Neural cell (in vitro differentiated cells): ENCODE measurements around the gene D2HGDH. TPM values are rescaled to one million over a fixed set of nuclear protein-coding genes. Genes with fewer than 3 reads are reported as not detected.

Source experiments
- H2AFZ ChIP-seq: fragments of 200-600, 300-800 bp; sonication (generic), shearing (Covaris generic); 2 replicates; pipeline ENCODE4 v1.6.0; 2014; ENCODE audit warnings: low read depth, mild to moderate bottlenecking, antibody characterized with exemption, low read length, moderate library complexity
- H3F3A ChIP-seq: fragments of 200-600 bp; shearing (Covaris generic); 2 replicates; pipeline ENCODE4 v1.6.1; 2016; ENCODE audit warnings: mild to moderate bottlenecking, moderate library complexity, mixed read lengths, antibody characterized with exemption, low read length; ENCODE audit not compliant: insufficient read depth, poor library complexity, severe bottlenecking
- H3K27ac ChIP-seq: fragments of 200-600, 300-800 bp; sonication (generic), shearing (Covaris generic); 2 replicates; pipeline ENCODE4 v1.5.1; 2014; ENCODE audit warnings: mild to moderate bottlenecking, low read length, moderate library complexity
- H3K27me3 ChIP-seq: fragments of 300-800, 200-600 bp; sonication (generic), shearing (Covaris generic); 2 replicates; pipeline ENCODE4 v1.6.0; 2014; ENCODE audit warnings: mild to moderate bottlenecking, low read depth, low read length, moderate library complexity; ENCODE audit not compliant: insufficient read depth
- H3K36me3 ChIP-seq: fragments of 300-800, 200-600 bp; sonication (generic), shearing (Covaris generic); 2 replicates; pipeline ENCODE4 v1.5.1; 2014; ENCODE audit warnings: mild to moderate bottlenecking, antibody characterized with exemption, low read length, moderate library complexity; ENCODE audit not compliant: insufficient read depth
- H3K4me2 ChIP-seq: fragments of 300-800, 200-600 bp; sonication (generic), shearing (Covaris generic); 2 replicates; pipeline ENCODE4 v1.6.0; 2014; ENCODE audit warnings: mild to moderate bottlenecking, low read length
- H3K4me3 ChIP-seq: fragments of 300-800, 200-600 bp; sonication (generic), shearing (Covaris generic); 2 replicates; pipeline ENCODE4 v1.5.1; 2014; ENCODE audit warnings: mild to moderate bottlenecking, low read length, moderate library complexity
- H3K79me2 ChIP-seq: fragments of 200-600 bp; shearing (Covaris generic); replicated peaks from 2 replicates; pipeline ENCODE4 v1.6.0; 2014; ENCODE audit warnings: mild to moderate bottlenecking, low read length, moderate library complexity; ENCODE audit not compliant: insufficient read depth
- H3K9ac ChIP-seq: fragments of 300-800, 200-600 bp; sonication (generic), shearing (Covaris generic); 2 replicates; pipeline ENCODE4 v1.6.1; 2016; ENCODE audit warnings: mild to moderate bottlenecking, low read length, mixed read lengths
- H3K9me2 ChIP-seq: fragments of 200-600 bp; shearing (Covaris generic); 2 replicates; pipeline ENCODE4 v1.6.1; 2016; ENCODE audit warnings: mild to moderate bottlenecking, low read length, mixed read lengths; ENCODE audit not compliant: insufficient read depth
- H3K9me3 ChIP-seq: fragments of 200-600, 300-800 bp; sonication (generic), shearing (Covaris generic); 2 replicates; pipeline ENCODE4 v1.6.1; 2016; ENCODE audit warnings: mild to moderate bottlenecking, mixed run types, low read length, moderate library complexity, mixed read lengths
- H4K20me1 ChIP-seq: fragments of 200-600 bp; shearing (Covaris generic); 2 replicates; pipeline ENCODE4 v1.6.1; 2016; ENCODE audit warnings: mild to moderate bottlenecking, mixed run types; ENCODE audit not compliant: insufficient read depth
- CTCF ChIP-seq: fragments of 450-650 bp; IDR thresholded peaks from 2 replicates; pipeline ENCODE4 v1.5.1; 2014; ENCODE audit warnings: antibody characterized with exemption, mild to moderate bottlenecking, moderate library complexity; ENCODE audit not compliant: poor library complexity, severe bottlenecking
- EP300 ChIP-seq: fragments of 450-650 bp; conservative IDR thresholded peaks from 2 replicates; pipeline ENCODE4 v1.6.1; 2014; ENCODE audit warnings: antibody characterized with exemption, mild to moderate bottlenecking, moderate library complexity; ENCODE audit not compliant: poor library complexity, severe bottlenecking
- EZH2 ChIP-seq: fragments of 200-600, 300-800 bp; shearing (Covaris generic), sonication (generic); IDR thresholded peaks from 2 replicates; pipeline ENCODE4 v1.6.1; 2014; ENCODE audit warnings: antibody characterized with exemption, low read length, borderline replicate concordance, mild to moderate bottlenecking; ENCODE audit not compliant: insufficient read depth, poor library complexity, severe bottlenecking
- MXI1 ChIP-seq: fragments of 450-650 bp; conservative IDR thresholded peaks from 2 replicates; pipeline ENCODE4 v1.6.1; 2014; ENCODE audit warnings: antibody characterized with exemption, mild to moderate bottlenecking; ENCODE audit not compliant: poor library complexity, severe bottlenecking
- POLR2AphosphoS5 ChIP-seq: IDR thresholded peaks from 2 replicates; pipeline ENCODE4 v1.6.1; 2012
- RAD21 ChIP-seq: fragments of 450-650 bp; conservative IDR thresholded peaks from 2 replicates; pipeline ENCODE4 v1.6.1; 2014; ENCODE audit warnings: antibody characterized with exemption, mild to moderate bottlenecking, moderate library complexity
- SMC3 ChIP-seq: fragments of 450-650 bp; conservative IDR thresholded peaks from 2 replicates; pipeline ENCODE4 v1.6.1; 2014; ENCODE audit warnings: antibody characterized with exemption, mild to moderate bottlenecking, moderate library complexity; ENCODE audit not compliant: poor library complexity
- TAF1 ChIP-seq: IDR thresholded peaks from 2 replicates; pipeline ENCODE4 v1.6.1; 2012; ENCODE audit warnings: low read depth
- polyA plus RNA-seq: library from polyadenylated mRNA; depleted of rRNA; stranded (reverse); fragments of >200 nt; gene quantifications from 2 replicates; pipeline ENCODE4 v1.2.3, GENCODE V29; 2014
- TF ChIP-seq, protein P1 (sequence below): IDR thresholded peaks from 2 replicates; pipeline ENCODE4 v1.6.1; 2012; ENCODE audit warnings: borderline replicate concordance

D2HGDH gene
- polyA plus RNA-seq, 1 donor from 2014 or later = 12.6 TPM

DNA sequence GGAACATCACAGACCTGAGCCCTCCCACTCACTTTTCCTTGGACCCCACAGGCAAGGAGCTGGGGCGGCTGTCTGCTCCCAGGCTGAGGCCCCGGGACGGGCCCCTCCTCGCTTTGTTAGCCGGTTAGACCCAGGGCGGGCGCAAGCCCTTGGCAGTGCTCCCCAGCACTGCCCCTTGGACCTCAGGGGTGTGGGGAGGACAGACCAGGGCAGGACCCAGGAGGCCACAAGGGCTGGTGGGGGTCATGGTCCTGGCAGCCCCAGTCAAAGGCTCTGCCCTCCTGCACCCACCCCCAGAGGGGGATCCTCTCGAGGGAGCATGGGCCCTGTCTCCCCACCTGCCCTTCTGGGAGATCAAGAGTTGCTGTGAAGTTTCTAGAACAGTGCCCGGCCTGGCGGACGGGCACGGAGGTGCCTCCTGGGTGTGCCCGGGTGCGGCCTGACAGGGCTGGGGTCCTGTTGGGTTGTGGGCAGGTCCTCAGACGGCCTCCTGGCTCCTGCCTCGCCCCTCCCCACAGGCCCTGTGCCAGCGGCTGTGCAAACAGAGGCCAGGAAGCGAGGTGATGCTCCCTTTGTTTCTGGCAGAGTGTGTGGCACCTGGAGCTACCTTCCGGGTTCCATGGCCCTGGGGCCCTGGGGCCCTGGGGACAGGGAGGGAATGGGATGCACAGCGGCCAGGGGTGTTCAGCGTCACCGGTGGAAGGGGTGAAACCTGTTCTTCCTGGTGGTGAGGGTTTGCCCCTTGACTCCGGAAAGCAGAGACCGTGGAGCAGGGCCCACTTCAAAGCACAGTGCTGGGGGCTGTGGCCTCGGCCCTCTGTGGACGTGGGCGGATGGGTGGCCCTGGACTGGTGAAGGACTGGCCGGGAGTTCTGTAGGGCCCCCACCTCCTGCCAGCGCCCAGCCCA is 39.3 kb downstream of the D2HGDH start:
- H3K4me3 ChIP-seq = no peak overlapping the region
- H3F3A ChIP-seq = no peaks in the 10 kb centered on the region
- no peaks in the 10 kb centered on the region for H4K20me1 ChIP-seq
- H3K9me3 ChIP-seq = no peaks in the 10 kb centered on the region
- H2AFZ ChIP-seq = no peak overlapping the region
- no peaks in the 10 kb centered on the region for H3K36me3 ChIP-seq
- no peak for TF ChIP-seq EZH2
- no peak for TF ChIP-seq SMC3
- TF ChIP-seq RAD21 = no peak
- H3K27ac ChIP-seq = no peak overlapping the region
- H3K9me2 ChIP-seq = no peaks in the 10 kb centered on the region
- no peak overlapping the region for H3K4me2 ChIP-seq
- no peaks in the 10 kb centered on the region for H3K27me3 ChIP-seq
- H3K79me2 ChIP-seq = no peaks in the 10 kb centered on the region
- no peak overlapping the region for H3K9ac ChIP-seq

DNA sequence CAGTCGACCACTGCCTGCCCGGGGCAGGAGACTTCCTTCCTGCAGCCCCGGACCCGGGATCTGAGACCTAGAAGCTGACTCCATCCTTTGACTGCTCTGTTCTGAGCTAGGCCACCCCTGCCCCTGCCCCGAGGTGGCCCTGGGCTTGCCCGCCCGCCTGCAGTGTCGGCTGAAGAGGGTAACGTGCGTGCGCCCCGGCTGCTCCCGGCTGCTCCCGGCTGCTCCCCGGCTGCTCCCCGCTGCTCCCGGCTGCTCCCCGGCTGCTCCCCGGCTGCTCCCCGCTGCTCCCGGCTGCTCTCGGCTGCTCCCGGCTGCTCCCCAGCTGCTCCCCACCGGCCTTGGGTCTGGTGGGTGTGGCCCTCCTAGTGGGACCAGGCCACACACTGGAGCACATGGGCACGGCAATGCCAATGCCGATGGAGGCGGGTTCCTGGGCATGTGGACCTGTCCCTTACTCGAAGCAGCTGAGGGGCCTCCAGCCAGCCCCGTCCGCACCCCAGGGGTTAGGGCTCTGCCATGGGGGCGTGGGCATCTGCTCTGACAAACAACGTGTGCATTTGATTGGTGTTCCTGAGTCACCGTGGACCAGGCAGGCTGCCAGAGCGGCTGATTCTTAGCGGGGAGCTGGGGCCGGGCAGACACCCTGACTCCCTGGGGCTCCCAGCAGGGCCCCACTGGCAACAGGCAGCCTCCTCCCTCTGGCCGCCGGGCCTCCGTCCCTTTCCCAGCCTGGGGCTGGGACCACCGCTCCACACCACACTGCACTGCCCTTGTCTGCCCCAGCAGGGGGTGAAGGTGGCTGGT is 40.2 kb downstream of the D2HGDH start:
- H3K36me3 ChIP-seq = no peaks in the 10 kb centered on the region
- H3K9me2 ChIP-seq = no peaks in the 10 kb centered on the region
- no peak overlapping the region for H3K9ac ChIP-seq
- H3K4me2 ChIP-seq = no peak overlapping the region
- H4K20me1 ChIP-seq = no peaks in the 10 kb centered on the region
- H3F3A ChIP-seq = no peaks in the 10 kb centered on the region
- H3K4me3 ChIP-seq = no peak overlapping the region
- H3K79me2 ChIP-seq = no peaks in the 10 kb centered on the region
- H3K27me3 ChIP-seq = no peaks in the 10 kb centered on the region
- TF ChIP-seq CTCF = no peak
- no peak for TF ChIP-seq EZH2
- TF ChIP-seq, protein P1, sequence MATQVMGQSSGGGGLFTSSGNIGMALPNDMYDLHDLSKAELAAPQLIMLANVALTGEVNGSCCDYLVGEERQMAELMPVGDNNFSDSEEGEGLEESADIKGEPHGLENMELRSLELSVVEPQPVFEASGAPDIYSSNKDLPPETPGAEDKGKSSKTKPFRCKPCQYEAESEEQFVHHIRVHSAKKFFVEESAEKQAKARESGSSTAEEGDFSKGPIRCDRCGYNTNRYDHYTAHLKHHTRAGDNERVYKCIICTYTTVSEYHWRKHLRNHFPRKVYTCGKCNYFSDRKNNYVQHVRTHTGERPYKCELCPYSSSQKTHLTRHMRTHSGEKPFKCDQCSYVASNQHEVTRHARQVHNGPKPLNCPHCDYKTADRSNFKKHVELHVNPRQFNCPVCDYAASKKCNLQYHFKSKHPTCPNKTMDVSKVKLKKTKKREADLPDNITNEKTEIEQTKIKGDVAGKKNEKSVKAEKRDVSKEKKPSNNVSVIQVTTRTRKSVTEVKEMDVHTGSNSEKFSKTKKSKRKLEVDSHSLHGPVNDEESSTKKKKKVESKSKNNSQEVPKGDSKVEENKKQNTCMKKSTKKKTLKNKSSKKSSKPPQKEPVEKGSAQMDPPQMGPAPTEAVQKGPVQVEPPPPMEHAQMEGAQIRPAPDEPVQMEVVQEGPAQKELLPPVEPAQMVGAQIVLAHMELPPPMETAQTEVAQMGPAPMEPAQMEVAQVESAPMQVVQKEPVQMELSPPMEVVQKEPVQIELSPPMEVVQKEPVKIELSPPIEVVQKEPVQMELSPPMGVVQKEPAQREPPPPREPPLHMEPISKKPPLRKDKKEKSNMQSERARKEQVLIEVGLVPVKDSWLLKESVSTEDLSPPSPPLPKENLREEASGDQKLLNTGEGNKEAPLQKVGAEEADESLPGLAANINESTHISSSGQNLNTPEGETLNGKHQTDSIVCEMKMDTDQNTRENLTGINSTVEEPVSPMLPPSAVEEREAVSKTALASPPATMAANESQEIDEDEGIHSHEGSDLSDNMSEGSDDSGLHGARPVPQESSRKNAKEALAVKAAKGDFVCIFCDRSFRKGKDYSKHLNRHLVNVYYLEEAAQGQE = no peak
- TF ChIP-seq TAF1 = no peak
- TF ChIP-seq SMC3 = no peak
- no peak for TF ChIP-seq RAD21
- no peak for TF ChIP-seq POLR2AphosphoS5
- no peak for TF ChIP-seq MXI1
- TF ChIP-seq EP300 = no peak
- H3K9me3 ChIP-seq = no peaks in the 10 kb centered on the region
- H3K27ac ChIP-seq = no peak overlapping the region
- no peak overlapping the region for H2AFZ ChIP-seq
